HCT116 (cell line): ENCODE measurements around the gene HCN2.

ENCODE experiments used
- CTCF ChIP-seq, 3 experiments: fragments of 200-600 bp in 1 of 3; sonication (generic) in 1 of 3; IDR thresholded peaks in 2 of 3; conservative IDR thresholded peaks in 1 of 3; 2 replicates each; pipeline ENCODE4 v1.5.1; 2012 to 2017; ENCODE audit warnings: low read depth in 2 of 3, low read length in 2 of 3, antibody characterized with exemption in 1 of 3, borderline replicate concordance in 1 of 3, control low read depth in 1 of 3, mild to moderate bottlenecking in 1 of 3, mixed read lengths in 1 of 3, mixed run types in 1 of 3, moderate library complexity in 1 of 3; ENCODE audit not compliant: insufficient read depth in 1 of 3
- POLR2A ChIP-seq: IDR thresholded peaks from 2 replicates; pipeline ENCODE4 v1.7.0; 2011; ENCODE audit warnings: borderline replicate concordance; ENCODE audit not compliant: insufficient read depth, insufficient read length; ENCODE audit errors: extremely low read depth
- POLR2AphosphoS5 ChIP-seq: IDR thresholded peaks from 2 replicates; pipeline ENCODE4 v1.6.1; 2011; ENCODE audit warnings: mild to moderate bottlenecking, low read depth, low read length, moderate library complexity
- YY1 ChIP-seq: IDR thresholded peaks from 2 replicates; pipeline ENCODE4 v1.6.1; 2011; ENCODE audit warnings: low read length, low read depth, moderate library complexity, mild to moderate bottlenecking; ENCODE audit not compliant: insufficient replicate concordance; ENCODE audit errors: extremely low read depth

- TF ChIP-seq POLR2A (no peak), CTCF (IDR thresholded peaks at IDR 0.05 in 2 of 3, conservative IDR thresholded peaks at IDR 0.05 in 1 of 3; ENCODE audit: borderline replicate concordance in 1 of 3, insufficient read depth in 1 of 3, low read depth in 2 of 3, low read length in 2 of 3) (no peak), POLR2AphosphoS5 (no peak), YY1 (no peak)
These were observed 21.3 kb downstream of the HCN2 start for GRCh38 chr19:610801-611480.
